RWPE2 (cell line): Measurements from ENCODE around the gene VASH1.

ENCODE experiments used
- ATAC-seq: fragments of 200-7000 bp; cut with Tn5 transposase; 3 replicates; pipeline ENCODE4 v1.9.1; 2021; ENCODE audit warnings: low read depth
- DNase-seq: peaks from one replicate; pipeline ENCODE4 v3.0.0-alpha.2; 2020; ENCODE audit warnings: low spot score
- H3K27ac ChIP-seq: fragments of 450-650 bp; 2 replicates; pipeline ENCODE4 v1.5.1; 2017; ENCODE audit warnings: mild to moderate bottlenecking; ENCODE audit not compliant: poor library complexity, severe bottlenecking
- H3K27me3 ChIP-seq: fragments of 250-450 bp; sonication (Bioruptor Pico); 2 replicates; pipeline ENCODE4 v1.5.1; 2021; ENCODE audit warnings: mild to moderate bottlenecking, moderate library complexity; ENCODE audit not compliant: insufficient read depth, poor library complexity, severe bottlenecking
- H3K36me3 ChIP-seq: fragments of 250-450 bp; sonication (Bioruptor Pico); 2 replicates; pipeline ENCODE4 v1.5.1; 2020; ENCODE audit warnings: low read depth, mild to moderate bottlenecking, moderate library complexity
- H3K4me1 ChIP-seq: fragments of 250-450 bp; sonication (Bioruptor Pico); 2 replicates; pipeline ENCODE4 v1.5.1; 2021; ENCODE audit warnings: mild to moderate bottlenecking, moderate library complexity; ENCODE audit not compliant: insufficient read depth, poor library complexity, severe bottlenecking
- H3K4me3 ChIP-seq: fragments of 250-450 bp; sonication (Bioruptor Pico); 2 replicates; pipeline ENCODE4 v1.5.1; 2021; ENCODE audit warnings: mild to moderate bottlenecking, moderate library complexity; ENCODE audit not compliant: severe bottlenecking
- H3K9me3 ChIP-seq: fragments of 250-450 bp; sonication (Bioruptor Pico); 2 replicates; pipeline ENCODE4 v1.5.1; 2021; ENCODE audit warnings: mild to moderate bottlenecking, moderate library complexity; ENCODE audit not compliant: severe bottlenecking
- TF ChIP-seq, protein P1 (sequence below): fragments of 450-650 bp; IDR thresholded peaks from one replicate; pipeline ENCODE4 v1.5.1; 2017; ENCODE audit warnings: mild to moderate bottlenecking, moderate library complexity; ENCODE audit not compliant: poor library complexity, severe bottlenecking

VASH1 gene

DNA sequence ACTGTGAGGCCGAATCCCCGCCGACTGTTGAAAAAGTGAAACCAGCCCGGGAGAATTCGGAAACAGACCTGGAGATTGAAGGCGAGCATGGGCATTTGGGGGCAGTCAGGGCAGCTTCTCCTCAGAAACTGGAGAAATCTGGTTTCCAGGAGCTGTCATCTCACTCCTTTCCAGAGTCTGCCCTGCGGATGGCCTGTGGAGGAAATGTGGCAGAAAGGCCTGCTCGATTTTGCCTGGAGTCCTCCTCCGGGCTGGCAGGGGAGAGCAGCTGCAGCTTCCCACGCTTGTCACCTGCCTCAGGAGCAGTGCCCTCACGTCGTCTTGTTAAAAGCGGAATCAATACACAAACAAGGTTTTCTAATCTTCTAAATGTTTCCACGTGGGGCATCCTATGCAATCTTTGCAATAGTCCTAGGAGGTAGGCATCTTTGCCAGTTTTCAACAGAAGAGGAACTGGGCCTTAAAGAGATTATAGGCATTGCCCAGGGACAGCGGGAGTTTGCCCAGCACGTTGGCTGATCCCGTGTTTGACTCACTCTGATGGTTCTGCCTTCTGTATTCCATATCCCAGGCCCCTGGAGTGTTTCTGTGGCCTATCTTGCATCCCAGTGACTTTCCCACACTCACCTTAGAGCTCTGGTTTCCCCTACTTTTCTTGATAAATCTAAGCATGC lies 67.2 kb downstream of the VASH1 start:
- TF ChIP-seq, protein P1, sequence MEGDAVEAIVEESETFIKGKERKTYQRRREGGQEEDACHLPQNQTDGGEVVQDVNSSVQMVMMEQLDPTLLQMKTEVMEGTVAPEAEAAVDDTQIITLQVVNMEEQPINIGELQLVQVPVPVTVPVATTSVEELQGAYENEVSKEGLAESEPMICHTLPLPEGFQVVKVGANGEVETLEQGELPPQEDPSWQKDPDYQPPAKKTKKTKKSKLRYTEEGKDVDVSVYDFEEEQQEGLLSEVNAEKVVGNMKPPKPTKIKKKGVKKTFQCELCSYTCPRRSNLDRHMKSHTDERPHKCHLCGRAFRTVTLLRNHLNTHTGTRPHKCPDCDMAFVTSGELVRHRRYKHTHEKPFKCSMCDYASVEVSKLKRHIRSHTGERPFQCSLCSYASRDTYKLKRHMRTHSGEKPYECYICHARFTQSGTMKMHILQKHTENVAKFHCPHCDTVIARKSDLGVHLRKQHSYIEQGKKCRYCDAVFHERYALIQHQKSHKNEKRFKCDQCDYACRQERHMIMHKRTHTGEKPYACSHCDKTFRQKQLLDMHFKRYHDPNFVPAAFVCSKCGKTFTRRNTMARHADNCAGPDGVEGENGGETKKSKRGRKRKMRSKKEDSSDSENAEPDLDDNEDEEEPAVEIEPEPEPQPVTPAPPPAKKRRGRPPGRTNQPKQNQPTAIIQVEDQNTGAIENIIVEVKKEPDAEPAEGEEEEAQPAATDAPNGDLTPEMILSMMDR: no peak
- no peak overlapping the region for H3K4me3 ChIP-seq
- ATAC-seq: no peak

DNA sequence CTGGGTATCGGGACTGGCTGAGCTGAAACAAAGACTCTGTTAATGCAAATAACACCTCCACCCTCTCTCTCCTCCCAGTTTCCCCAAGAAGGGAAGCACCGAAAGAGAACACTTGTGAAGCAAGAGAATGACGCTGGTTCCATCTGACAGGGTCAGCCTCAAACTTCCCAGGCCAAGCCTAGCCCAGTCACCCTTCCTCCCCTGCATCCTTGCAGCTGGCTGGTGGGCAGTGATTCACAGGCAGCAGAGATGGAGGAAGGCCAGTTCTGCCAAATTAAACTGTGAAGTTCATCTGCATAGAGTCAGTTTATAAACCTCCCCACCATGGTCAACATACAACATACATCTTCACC lies 67.7 kb downstream of the VASH1 start:
- TF ChIP-seq, protein P1: no peak
- Histone ChIP-seq H3K9me3 (no peaks in the 10 kb centered on the region), H3K4me3 (no peak overlapping the region), H3K27me3 (no peaks in the 10 kb centered on the region), H3K36me3 (no peaks in the 10 kb centered on the region), H3K27ac (no peak overlapping the region), H3K4me1 (no peaks in the 10 kb centered on the region)
- no peak for DNase-seq
- ATAC-seq: no peak

More for the DNA sequence above, 67.2 kb downstream of the VASH1 start:
- Histone ChIP-seq H3K9me3 (no peaks in the 10 kb centered on the region), H3K27me3 (no peaks in the 10 kb centered on the region), H3K27ac (no peak overlapping the region), H3K36me3 (no peaks in the 10 kb centered on the region), H3K4me1 (no peaks in the 10 kb centered on the region)
- no peak for DNase-seq

DNA sequence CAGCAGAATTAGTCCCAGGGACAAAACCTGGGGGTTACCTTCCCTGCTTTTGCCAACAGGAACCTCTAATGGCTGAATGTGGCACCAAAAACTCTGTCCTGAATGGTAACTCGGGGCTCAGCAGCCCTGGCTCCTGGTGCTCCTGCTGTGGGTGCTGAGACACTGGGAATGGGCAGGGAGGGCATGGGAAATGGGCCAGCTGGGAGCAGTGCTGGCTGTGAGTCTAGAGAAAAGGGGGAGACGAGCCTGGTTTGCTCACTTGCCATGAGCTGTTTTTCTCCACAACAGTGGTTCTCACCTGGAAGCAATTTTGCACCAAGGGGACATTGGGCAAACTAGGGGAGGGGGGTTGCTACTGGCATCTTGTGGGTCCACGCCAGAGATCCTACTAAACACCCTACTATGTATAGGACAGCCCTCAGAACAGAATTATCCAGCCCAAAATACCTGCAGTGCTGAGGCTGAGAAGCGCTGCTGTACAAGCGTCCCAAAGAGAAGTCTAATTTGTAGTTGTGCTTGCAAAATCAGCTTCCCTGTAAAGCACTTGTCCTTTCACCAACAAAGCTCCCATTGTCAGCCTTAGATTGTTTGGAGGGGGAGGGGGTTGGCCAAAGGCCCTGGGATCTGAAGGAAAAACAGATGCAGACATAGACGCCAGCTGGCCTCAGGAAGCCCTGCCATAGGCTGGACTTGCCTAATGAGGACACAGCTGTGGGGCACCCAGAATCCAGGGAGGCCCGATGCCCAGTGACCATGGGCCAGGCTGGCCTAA lies 68.6 kb downstream of the VASH1 start:
- H3K27me3 ChIP-seq: no peaks in the 10 kb centered on the region
- no peak overlapping the region for H3K4me3 ChIP-seq
- H3K27ac ChIP-seq: no peak overlapping the region
- TF ChIP-seq, protein P1: no peak
- DNase-seq (no peak), ATAC-seq (no peak)
- H3K9me3 ChIP-seq: no peaks in the 10 kb centered on the region
- no peaks in the 10 kb centered on the region for H3K36me3 ChIP-seq
- H3K4me1 ChIP-seq: no peaks in the 10 kb centered on the region

DNA sequence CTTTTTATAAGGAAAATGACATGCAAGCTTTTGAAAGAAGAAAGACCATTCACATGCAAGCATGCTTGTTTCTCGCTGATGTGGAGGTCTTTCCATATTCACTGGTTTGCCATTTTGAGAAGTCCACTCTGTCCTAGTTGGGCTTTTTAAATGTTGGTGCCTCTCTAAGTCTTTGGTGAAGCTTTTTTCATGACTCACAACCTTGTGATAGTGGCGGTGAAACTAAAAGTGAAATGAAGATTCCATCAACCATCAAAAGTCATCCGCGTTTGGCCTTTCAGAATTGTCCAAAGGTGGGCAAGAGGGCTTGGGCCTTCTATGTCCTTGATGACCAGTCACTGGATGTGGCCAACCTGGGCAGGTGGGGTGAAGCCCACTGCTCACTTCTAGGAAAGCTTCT lies 69.3 kb downstream of the VASH1 start:
- H3K9me3 ChIP-seq: no peaks in the 10 kb centered on the region
- DNase-seq (no peak), ATAC-seq (no peak)
- H3K36me3 ChIP-seq: no peaks in the 10 kb centered on the region
- H3K4me3 ChIP-seq: no peak overlapping the region
- TF ChIP-seq, protein P1: no peak
- H3K27me3 ChIP-seq: no peaks in the 10 kb centered on the region
- no peak overlapping the region for H3K27ac ChIP-seq
- no peaks in the 10 kb centered on the region for H3K4me1 ChIP-seq

DNA sequence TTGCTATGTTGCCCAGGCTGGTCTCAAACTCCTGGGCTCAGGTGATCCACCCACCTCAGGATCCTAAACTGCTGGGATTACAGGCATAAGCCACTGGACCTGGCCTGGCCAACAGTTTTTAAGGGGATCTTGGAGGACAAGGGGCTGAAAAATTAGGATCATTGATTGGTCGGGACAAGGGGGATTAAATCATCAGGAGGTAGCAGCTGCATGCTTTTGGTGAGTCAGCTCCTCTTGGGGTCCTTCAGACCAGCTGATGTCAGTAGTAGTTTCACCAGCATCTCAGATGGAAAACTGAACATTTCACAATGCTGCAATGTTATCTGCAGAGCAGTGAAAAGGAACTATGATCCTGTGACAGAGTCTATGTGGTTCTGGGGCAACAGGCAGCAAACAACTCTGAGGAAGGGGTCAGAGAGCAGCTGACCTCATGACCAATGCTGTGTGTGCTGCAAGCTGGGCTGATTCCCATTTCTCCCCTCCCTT lies 71.3 kb downstream of the VASH1 start:
- no peak for ATAC-seq
- Histone ChIP-seq H3K36me3 (no peaks in the 10 kb centered on the region), H3K27me3 (no peaks in the 10 kb centered on the region), H3K27ac (no peak overlapping the region), H3K4me3 (no peak overlapping the region), H3K4me1 (no peaks in the 10 kb centered on the region), H3K9me3 (no peaks in the 10 kb centered on the region)
- TF ChIP-seq, protein P1: no peak
- DNase-seq: no peak
